Gastrocnemius medialis (tissue), 4 donors: ENCODE data around the gene KLHDC7B.

Experiments
- CTCF ChIP-seq, 5 experiments: fragments of 450-650 bp in 3 of 5; fragments of 200-600 bp in 2 of 5; sonication (generic) in 2 of 5; IDR thresholded peaks in 4 of 5; conservative IDR thresholded peaks in 1 of 5; 1 replicate in 4 of 5; 2 replicates in 1 of 5; pipeline ENCODE4 v1.5.1; 2016 to 2019; ENCODE audit warnings: antibody characterized with exemption in 5 of 5, mild to moderate bottlenecking in 3 of 5, moderate library complexity in 3 of 5
- POLR2A ChIP-seq, 2 donors: fragments of 450-650 bp; IDR thresholded peaks; one replicate each; pipeline ENCODE4 v1.6.1; 2017; ENCODE audit warnings: antibody characterized with exemption in 2 of 2, mild to moderate bottlenecking in 2 of 2, moderate library complexity in 2 of 2

GRCh38 chr22:50574383-50574755, 28.7 kb downstream of the KLHDC7B start:
- TF ChIP-seq CTCF (IDR thresholded peaks at IDR 0.05 in 4 of 5, conservative IDR thresholded peaks at IDR 0.05 in 1 of 5) (no peak), POLR2A (IDR thresholded peaks at IDR 0.05) (no peak)
